ENCODE measurements around the gene HDGF. TPM values are rescaled to one million over a fixed set of nuclear protein-coding genes. Genes with fewer than 3 reads are reported as not detected.

HDGF gene
- total and polyA plus RNA-seq, 9 of the 15 experiments (the other 6 are each of a cell fraction or from before 2014, with no cell fraction given) = 38.8 to 601 (median 400) TPM

GRCh38 chr1:156693848-156694689 lies 57.4 kb downstream of the HDGF start (continued):
- TF ChIP-seq ZNF717 (CRISPR knock-in tag; IDR thresholded peaks at IDR 0.05) (peak; percentile 58; the same call in 1 of the 2 replicates), IRF1 (CRISPR knock-in tag; IDR thresholded peaks at IDR 0.05; ENCODE audit: borderline replicate concordance) (no peak), ZNF764 (CRISPR knock-in tag; IDR thresholded peaks at IDR 0.05; ENCODE audit: low read depth) (no peak), XRCC5 (IDR thresholded peaks at IDR 0.05; ENCODE audit: low read depth, low read length) (no peak), ZBTB12 (CRISPR knock-in tag; IDR thresholded peaks at IDR 0.05) (no peak), POLR3A (IDR thresholded peaks at IDR 0.05; ENCODE audit: borderline replicate concordance, extremely low read depth, insufficient read depth, insufficient read length) (no peak), ZFP91 (CRISPR knock-in tag; IDR thresholded peaks at IDR 0.05) (no peak), MCM2 (IDR thresholded peaks at IDR 0.05; ENCODE audit: low read depth) (no peak), PHB2 (IDR thresholded peaks at IDR 0.05; ENCODE audit: low read depth) (no peak), BCOR (IDR thresholded peaks at IDR 0.05) (peak; percentile 83), PTBP1 (IDR thresholded peaks at IDR 0.05; ENCODE audit: low read depth, low read length) (no peak), DACH1 (IDR thresholded peaks at IDR 0.05; ENCODE audit: partially characterized antibody) (no peak), GTF3C2 (IDR thresholded peaks at IDR 0.05; ENCODE audit: borderline replicate concordance, extremely low read depth, insufficient read length) (no peak), POLR2AphosphoS5 (IDR thresholded peaks at IDR 0.05; ENCODE audit: control insufficient read depth, insufficient read depth, low read depth, low read length) (no peak; the same call in 1 of the 2 replicates), ZNF347 (CRISPR knock-in tag; IDR thresholded peaks at IDR 0.05; ENCODE audit: low read depth) (no peak), ZNF324 (CRISPR knock-in tag; IDR thresholded peaks at IDR 0.05) (no peak), ZNF398 (CRISPR knock-in tag; IDR thresholded peaks at IDR 0.05) (no peak)

All from K562 (cell line).